ENCODE measurements around the gene GFOD1. TPM values are rescaled to one million over a fixed set of nuclear protein-coding genes. Genes with fewer than 3 reads are reported as not detected.
"Not testable (repeated sequence)": the region's sequence is repeated elsewhere in the genome, so short reads cannot be mapped to it uniquely, and the experiment has no call there.

GFOD1 gene
- total and polyA plus RNA-seq, 7 donors, result 2.3 to 18.3 (median 13.3) TPM

DNA sequence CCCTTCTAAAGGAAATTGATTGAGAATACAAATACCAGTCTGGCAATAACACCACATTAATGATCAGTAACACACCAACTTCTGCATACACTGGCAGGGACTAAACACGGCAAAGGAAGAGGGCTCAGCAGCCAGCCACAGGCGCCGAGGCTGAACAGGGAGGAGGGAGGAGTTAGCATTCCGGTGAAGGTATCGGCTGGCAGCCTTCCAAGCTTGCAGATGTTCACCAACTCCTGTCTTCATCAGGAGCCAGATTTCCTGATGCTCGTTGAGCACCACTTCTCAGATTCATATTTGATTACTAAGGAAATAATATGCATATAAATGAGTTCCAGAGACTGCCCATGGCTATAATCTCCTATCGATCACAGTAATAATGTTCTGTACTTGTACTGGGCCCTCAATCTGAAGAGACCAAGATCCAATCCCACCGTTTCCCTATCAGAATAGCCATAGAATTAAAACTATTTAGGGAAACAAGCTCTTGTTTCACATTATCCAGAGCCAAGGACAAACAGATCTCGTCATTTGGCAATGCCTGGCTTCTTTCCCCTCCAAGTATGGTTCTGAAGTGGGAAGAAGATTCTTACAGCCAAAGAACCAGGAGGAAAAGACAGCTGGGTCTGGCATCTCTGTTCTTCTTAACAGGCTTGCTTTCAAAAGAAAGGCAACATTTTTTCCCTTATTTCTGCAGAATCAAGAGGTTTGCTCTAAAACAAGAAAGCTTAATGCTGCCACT lies 42.2 kb downstream of the GFOD1 start:
- peak overlapping the region in 3 of 4 donors; percentile 13 to 26 (median 24) for H3K4me3 ChIP-seq
- H3K27me3 ChIP-seq, result no peaks in the 10 kb centered on the region
- 12 to 16% methylated on average over 9 of the region's 9 CpGs for WGBS, 2 donors
- H3K4me1 ChIP-seq, result peaks cover 0 to 73% (median 66%) of the 10 kb centered on the region in 4 donors
- H3K27ac ChIP-seq, result peak overlapping the region; percentile 73 to 87 (median 79)
- peak; percentile 91 for DNase-seq
- TF ChIP-seq POLR2AphosphoS5 (IDR thresholded peaks at IDR 0.05) (peak; percentile 44 to 74 (median 57)), EP300 (IDR thresholded peaks at IDR 0.05) (peak in 1 of 4 donors; percentile 66)
- TF ChIP-seq, protein P1, sequence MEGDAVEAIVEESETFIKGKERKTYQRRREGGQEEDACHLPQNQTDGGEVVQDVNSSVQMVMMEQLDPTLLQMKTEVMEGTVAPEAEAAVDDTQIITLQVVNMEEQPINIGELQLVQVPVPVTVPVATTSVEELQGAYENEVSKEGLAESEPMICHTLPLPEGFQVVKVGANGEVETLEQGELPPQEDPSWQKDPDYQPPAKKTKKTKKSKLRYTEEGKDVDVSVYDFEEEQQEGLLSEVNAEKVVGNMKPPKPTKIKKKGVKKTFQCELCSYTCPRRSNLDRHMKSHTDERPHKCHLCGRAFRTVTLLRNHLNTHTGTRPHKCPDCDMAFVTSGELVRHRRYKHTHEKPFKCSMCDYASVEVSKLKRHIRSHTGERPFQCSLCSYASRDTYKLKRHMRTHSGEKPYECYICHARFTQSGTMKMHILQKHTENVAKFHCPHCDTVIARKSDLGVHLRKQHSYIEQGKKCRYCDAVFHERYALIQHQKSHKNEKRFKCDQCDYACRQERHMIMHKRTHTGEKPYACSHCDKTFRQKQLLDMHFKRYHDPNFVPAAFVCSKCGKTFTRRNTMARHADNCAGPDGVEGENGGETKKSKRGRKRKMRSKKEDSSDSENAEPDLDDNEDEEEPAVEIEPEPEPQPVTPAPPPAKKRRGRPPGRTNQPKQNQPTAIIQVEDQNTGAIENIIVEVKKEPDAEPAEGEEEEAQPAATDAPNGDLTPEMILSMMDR (IDR thresholded peaks at IDR 0.05), result no peak
- H3K9me3 ChIP-seq, result no peaks in the 10 kb centered on the region
- no peaks in the 10 kb centered on the region for H3K36me3 ChIP-seq
- intact Hi-C loops (cut with DNase I), result loop anchor here (5.0 kb wide), 1 partner anchor 42 kb away; the partner anchor contains the start of gene GFOD1

DNA sequence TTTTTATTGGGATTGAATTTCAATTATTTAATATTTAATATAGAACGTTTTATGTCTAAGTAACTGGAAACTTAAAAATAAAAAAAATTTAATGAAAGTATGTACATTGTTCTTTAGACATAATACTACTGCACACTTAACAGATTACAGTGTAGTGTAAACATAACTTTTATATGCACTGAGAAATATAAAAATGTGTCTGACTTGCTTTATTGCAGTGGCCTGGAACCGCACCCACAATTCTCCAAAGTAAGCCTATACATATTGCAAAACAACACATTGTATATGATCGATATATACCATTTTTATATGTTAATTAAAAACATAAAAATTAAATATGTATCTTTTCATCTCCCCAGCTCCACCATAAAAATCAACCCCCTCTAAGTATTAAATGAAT lies 42.8 kb downstream of the GFOD1 start:
- Histone ChIP-seq H3K9me3 (no peaks in the 10 kb centered on the region), H3K27ac (peak overlapping the region; percentile 73 to 87 (median 79)), H3K4me3 (peak overlapping the region in 1 of 4 donors; percentile 26), H3K36me3 (no peaks in the 10 kb centered on the region), H3K27me3 (no peaks in the 10 kb centered on the region), H3K4me1 (peaks cover 0 to 69% (median 62%) of the 10 kb centered on the region in 4 donors)
- no peak for DNase-seq
- WGBS, 2 donors, result 20 to 63% methylated on average over 3 of the region's 3 CpGs
- intact Hi-C loops (cut with DNase I), result loop anchor here (5.0 kb wide), 1 partner anchor 43 kb away; the partner anchor contains the start of gene GFOD1
- TF ChIP-seq EP300 (IDR thresholded peaks at IDR 0.05) (no peak), POLR2A (IDR thresholded peaks at IDR 0.05) (no peak), POLR2AphosphoS5 (IDR thresholded peaks at IDR 0.05) (no peak)
- TF ChIP-seq, protein P1 (IDR thresholded peaks at IDR 0.05), result no peak

DNA sequence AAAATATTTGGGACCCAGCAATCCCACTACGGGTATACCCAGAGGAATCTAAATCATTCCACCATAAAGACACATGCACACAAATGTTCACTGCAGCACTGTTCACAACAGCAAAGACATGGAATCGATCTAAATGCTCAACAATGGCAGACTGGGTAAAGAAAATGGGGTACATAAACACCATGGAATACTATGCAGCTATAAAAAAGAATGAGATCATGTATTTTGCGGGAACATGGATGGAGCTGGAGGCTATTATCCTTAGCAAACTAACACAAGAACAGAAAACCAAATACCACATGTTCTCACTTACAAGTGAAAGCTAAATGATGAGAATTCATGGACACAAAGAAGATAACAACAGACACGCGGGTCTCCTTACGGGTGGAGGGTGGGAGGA lies 43.4 kb downstream of the GFOD1 start:
- DNase-seq; H3K4me3 ChIP-seq; intact Hi-C loops (cut with DNase I); H3K27me3 ChIP-seq; H3K9me3 ChIP-seq; H3K36me3 ChIP-seq: not testable (repeated sequence)
- H3K4me1 ChIP-seq, result peaks cover 0 to 63% (median 57%) of the 10 kb centered on the region in 4 donors
- WGBS, 2 donors, result 94 to 96% methylated on average over 6 of the region's 6 CpGs
- H3K27ac ChIP-seq, result peak overlapping the region in 1 of 4 donors; percentile 87

GRCh38 chr6:13441778-13442177 lies 45.6 kb downstream of the GFOD1 start:
- intact Hi-C loops (cut with DNase I), result no loop called here
- WGBS, 2 donors, result 23 to 75% methylated on average over 4 of the region's 4 CpGs
- Histone ChIP-seq H3K27me3 (no peaks in the 10 kb centered on the region), H3K36me3 (no peaks in the 10 kb centered on the region), H3K27ac (no peak overlapping the region), H3K4me3 (no peak overlapping the region), H3K4me1 (peaks cover 0 to 43% (median 39%) of the 10 kb centered on the region in 4 donors), H3K9me3 (no peaks in the 10 kb centered on the region)
- no peak for DNase-seq
- TF ChIP-seq POLR2A (IDR thresholded peaks at IDR 0.05) (no peak), EP300 (IDR thresholded peaks at IDR 0.05) (no peak), POLR2AphosphoS5 (IDR thresholded peaks at IDR 0.05) (no peak)
- TF ChIP-seq, protein P1 (IDR thresholded peaks at IDR 0.05), result no peak

DNA sequence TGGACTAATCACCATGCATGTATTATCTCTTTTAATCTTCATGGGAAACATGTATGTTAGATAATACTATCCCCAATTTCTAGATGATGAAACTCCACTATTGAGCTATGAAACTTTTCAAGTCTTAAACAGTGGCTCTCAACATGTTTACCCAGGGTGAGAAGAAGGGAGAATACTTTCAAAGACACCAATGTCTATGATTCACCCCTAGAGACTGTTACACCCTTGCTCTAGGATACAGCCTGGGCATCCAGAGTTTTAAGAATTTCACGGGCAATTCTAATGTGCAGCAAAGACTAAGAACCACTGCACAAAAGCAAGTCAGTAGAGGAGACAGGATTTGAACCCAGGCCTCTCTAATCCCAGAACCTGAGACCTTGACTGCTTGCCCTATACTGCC lies 47.8 kb downstream of the GFOD1 start:
- Histone ChIP-seq H3K36me3 (no peaks in the 10 kb centered on the region), H3K4me3 (no peak overlapping the region), H3K27ac (no peak overlapping the region), H3K9me3 (no peaks in the 10 kb centered on the region), H3K4me1 (peaks cover 0 to 28% (median 21%) of the 10 kb centered on the region in 4 donors), H3K27me3 (no peaks in the 10 kb centered on the region)
- TF ChIP-seq POLR2AphosphoS5 (IDR thresholded peaks at IDR 0.05), result no peak
- TF ChIP-seq POLR2A (IDR thresholded peaks at IDR 0.05), result no peak
- TF ChIP-seq, protein P1 (IDR thresholded peaks at IDR 0.05), result no peak
- TF ChIP-seq EP300 (IDR thresholded peaks at IDR 0.05), result no peak
- no peak for DNase-seq
- WGBS, 2 donors, result 92 to 96% methylated on average over 1 of the region's 1 CpG
- intact Hi-C loops (cut with DNase I), result no loop called here

Measured in sigmoid colon (tissue), 7 donors.